Neural cell (in vitro differentiated cells): ENCODE data around the gene EPO.

Experiments
- CTCF ChIP-seq: fragments of 450-650 bp; IDR thresholded peaks from 2 replicates; pipeline ENCODE4 v1.5.1; 2014; ENCODE audit warnings: antibody characterized with exemption, mild to moderate bottlenecking, moderate library complexity; ENCODE audit not compliant: poor library complexity, severe bottlenecking
- EP300 ChIP-seq: fragments of 450-650 bp; conservative IDR thresholded peaks from 2 replicates; pipeline ENCODE4 v1.6.1; 2014; ENCODE audit warnings: antibody characterized with exemption, mild to moderate bottlenecking, moderate library complexity; ENCODE audit not compliant: poor library complexity, severe bottlenecking
- EZH2 ChIP-seq: fragments of 200-600, 300-800 bp; shearing (Covaris generic), sonication (generic); IDR thresholded peaks from 2 replicates; pipeline ENCODE4 v1.6.1; 2014; ENCODE audit warnings: antibody characterized with exemption, low read length, borderline replicate concordance, mild to moderate bottlenecking; ENCODE audit not compliant: insufficient read depth, poor library complexity, severe bottlenecking
- POLR2AphosphoS5 ChIP-seq: IDR thresholded peaks from 2 replicates; pipeline ENCODE4 v1.6.1; 2012

GRCh38 chr7:100735730-100736129 is 15.5 kb downstream of the EPO start:
- TF ChIP-seq CTCF: no peak
- TF ChIP-seq EP300: no peak
- TF ChIP-seq EZH2: no peak
- TF ChIP-seq POLR2AphosphoS5: no peak
